Activated CD4-positive, alpha-beta T cell treated with anti-CD3 and anti-CD28 coated beads for 48 hours (primary cell): ENCODE data around the gene PMF1.

Source experiments
- DNase-seq: peaks from one replicate; pipeline ENCODE4 v3.0.0-alpha.2; 2020

PMF1 gene

GRCh38 chr1:156276532-156276931 lies 63.7 kb downstream of the PMF1 start:
- DNase-seq = no peak

GRCh38 chr1:156276966-156277381 lies 64.2 kb downstream of the PMF1 start:
- no peak for DNase-seq

DNA sequence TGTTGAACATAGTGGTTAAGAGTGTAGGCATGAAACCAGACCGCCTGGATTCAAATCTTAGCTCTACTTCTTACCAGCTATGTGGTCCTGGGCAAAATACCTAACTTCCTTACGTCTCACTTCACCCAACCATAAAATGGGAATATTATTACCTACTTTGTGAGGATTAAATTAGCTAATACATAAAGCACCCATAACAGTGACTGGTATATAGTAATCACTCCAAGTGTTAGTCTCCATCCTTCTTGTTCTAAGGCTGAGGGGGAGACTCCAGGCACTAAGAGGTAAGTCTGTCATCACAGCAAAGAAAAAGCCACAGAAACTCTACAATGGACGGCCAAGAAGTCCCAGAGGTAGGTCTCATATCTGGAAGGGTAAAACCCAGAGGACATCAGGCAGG lies 67.0 kb downstream of the PMF1 start:
- DNase-seq = no peak

DNA sequence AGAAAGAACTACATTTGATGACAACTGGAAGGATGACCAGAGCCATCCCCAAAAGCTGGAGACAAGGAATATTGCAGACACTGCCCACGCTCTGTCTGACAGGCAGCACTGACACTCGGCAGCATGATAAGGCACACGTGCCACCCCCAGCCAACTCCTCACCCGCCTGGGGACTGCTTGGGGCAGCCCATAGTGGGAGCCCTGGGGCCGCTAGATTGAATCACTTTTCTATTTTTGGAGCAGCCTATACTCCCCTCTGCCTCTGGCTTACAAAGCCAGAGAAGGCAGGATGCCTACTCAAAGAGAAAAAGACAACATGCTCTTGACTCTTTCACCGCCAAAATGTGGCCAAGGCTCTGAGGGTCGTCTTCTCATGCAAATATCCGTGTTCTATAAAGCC lies 68.5 kb downstream of the PMF1 start:
- DNase-seq = peak; percentile 73

DNA sequence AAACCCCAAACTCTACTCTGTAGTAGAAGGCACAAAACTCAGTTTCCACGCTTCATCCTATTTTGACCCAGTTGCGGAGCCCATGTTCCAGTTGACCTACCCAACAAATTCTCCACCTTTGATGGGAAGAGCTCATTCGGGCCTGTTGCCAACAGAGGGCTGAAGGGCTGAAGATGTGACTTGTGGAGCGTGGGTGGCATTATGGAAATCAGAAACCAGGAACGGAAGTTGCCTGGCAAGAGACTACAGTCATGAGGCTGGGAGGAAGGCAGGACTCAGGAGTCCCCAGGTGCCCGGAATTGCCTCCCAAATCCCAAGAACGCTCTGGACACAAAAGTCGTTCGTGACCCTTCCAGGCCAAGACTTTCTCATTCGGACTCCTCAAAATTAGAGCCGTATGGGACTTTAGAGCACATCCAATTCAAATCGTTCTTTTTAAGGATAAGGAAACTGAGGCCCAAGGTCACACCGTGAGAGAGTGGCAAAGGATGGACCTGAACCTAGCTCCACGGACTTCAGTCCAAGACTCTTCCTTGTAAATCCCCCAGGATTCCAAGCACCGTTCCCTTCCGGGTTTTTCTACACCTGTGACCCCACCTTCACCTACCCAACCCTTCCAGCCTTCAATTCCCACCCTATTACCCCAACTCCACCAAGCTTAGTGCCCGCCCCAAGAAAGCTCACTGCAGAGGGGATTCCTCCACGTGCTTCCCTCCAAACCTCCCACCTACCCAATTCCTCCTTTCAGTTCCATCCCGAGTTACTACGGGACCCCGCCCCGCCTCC lies 69.1 kb downstream of the PMF1 start:
- peak; percentile 47 for DNase-seq

- peak; percentile 97 for DNase-seq
These were observed 69.8 kb downstream of the PMF1 start, which contains the start of gene SMG5 for GRCh38 chr1:156282479-156283222. SMG5 (minus strand) TSS chr1:156282825; CDS start chr1:156282680, 145 bp downstream.

GRCh38 chr1:156283521-156283920 lies 70.7 kb downstream of the PMF1 start:
- no peak for DNase-seq

DNA sequence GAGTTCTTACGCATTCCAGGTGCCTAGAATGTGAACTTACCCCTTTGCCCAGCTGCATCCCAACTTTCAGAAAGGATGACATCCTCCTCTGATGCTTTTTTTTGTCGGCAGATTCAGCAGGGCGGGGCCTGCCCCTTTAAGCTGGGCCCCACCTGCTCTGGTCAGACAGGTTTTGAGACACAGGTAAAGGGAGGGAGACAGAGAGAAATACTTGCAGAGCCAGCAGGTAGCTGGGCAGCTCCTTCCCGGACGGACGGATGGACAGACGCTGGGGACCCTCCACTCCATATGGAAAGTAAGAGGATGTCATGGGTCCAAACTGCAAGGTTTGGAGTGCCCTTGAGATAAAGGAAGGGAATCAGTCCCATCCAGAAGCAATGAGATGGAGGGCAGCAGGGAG lies 71.3 kb downstream of the PMF1 start, which contains the start of gene TMEM79:
Gene TMEM79 (plus strand): TSS at position 214 of the 400 bp plus-strand sequence. CDS start 902 bp downstream, outside the sequence.
- DNase-seq = no peak

DNA sequence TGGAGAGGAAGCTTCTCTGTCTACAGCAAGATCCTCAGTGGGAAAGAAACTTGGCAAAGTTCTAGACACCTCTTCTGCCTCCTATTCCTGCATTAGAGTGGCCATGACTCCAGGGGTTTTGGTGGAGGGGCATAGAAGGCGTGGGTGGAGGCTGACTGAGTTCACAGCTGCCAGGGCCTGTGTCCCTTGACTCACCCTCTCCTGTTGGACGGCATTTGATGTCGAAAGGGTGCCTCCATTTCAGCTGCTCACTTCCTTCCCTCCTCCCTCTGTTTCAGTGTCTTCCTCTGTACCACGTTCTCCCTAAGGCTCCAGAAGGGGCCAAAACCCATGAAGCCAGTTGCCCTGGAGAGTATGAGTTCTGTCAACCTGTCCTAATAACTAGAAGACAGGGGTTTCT lies 72.0 kb downstream of the PMF1 start:
- DNase-seq = no peak

DNA sequence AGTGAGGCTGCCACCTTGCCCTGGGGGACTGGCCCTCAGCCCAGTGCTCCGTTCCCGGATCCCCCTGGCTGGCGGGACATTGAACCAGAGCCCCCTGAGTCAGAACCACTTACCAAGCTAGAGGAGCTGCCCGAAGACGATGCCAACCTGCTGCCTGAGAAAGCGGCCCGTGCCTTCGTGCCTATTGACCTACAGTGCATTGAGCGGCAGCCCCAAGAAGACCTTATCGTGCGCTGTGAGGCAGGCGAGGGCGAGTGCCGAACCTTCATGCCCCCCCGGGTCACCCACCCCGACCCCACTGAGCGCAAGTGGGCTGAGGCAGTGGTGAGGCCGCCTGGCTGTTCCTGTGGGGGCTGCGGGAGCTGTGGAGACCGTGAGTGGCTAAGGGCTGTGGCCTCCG lies 72.6 kb downstream of the PMF1 start:
- no peak for DNase-seq

DNA sequence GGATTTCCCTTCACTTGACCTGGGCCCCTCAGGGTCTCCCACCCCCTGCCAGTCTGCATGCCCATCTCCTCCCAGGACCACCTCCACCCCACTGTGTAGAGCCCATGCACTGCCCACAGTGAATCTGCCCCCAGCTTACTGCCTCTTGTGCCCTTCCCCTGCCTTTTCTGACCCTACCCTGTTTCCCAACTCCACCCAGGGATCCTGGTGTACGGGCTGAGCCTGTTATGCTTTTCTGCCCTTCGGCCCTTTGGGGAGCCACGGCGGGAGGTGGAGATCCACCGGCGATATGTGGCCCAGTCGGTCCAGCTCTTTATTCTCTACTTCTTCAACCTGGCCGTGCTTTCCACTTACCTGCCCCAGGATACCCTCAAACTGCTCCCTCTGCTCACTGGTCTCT lies 73.3 kb downstream of the PMF1 start:
- no peak for DNase-seq
